H1 (cell line): ENCODE results near the gene COLEC12. TPM values are rescaled to one million over a fixed set of nuclear protein-coding genes. Genes with fewer than 3 reads are reported as not detected.

ENCODE experiments used
- CTCF ChIA-PET: fragments of 300-600 bp; sonication (Branson Sonifier 250); formaldehyde crosslinking; loops from one replicate; lab custom pipeline; 2021; ENCODE audit not compliant: partially characterized antibody; lab: Charles Lee
- POLR2A ChIA-PET: fragments of 300-600 bp; sonication (Branson Sonifier 250); formaldehyde crosslinking; loops from one replicate; lab custom pipeline; 2021; ENCODE audit warnings: inconsistent platforms; ENCODE audit not compliant: partially characterized antibody; lab: Charles Lee
- DNase-seq, 2 experiments: peaks; one replicate each; pipeline versions ENCODE4 v3.0.0 to v3.0.0-alpha.2; 2010 to 2022; ENCODE audit warnings: low spot score in 2 of 2, low read depth in 1 of 2, mixed read lengths in 1 of 2
- FAIRE-seq: peaks from 2 replicates; lab custom pipeline; 2011; peaks lifted over from hg19 to GRCh38; lab: Jason Lieb, UNC
- H2AFZ ChIP-seq: 2 replicates; pipeline ENCODE4 v1.8.1; 2012; ENCODE audit warnings: low read length, inconsistent platforms
- H2AK5ac ChIP-seq: 2 replicates; pipeline ENCODE4 v1.6.1; 2013; ENCODE audit warnings: low read depth, low read length
- H2BK120ac ChIP-seq: replicated peaks from 2 replicates; pipeline ENCODE3; 2013; ENCODE audit warnings: low read depth, low read length, inconsistent platforms
- H2BK12ac ChIP-seq: 2 replicates; pipeline ENCODE4 v1.6.1; 2013; ENCODE audit warnings: low read depth, low read length
- H2BK15ac ChIP-seq: 2 replicates; pipeline ENCODE4 v1.6.1; 2013; ENCODE audit warnings: low read length
- H2BK20ac ChIP-seq: 2 replicates; pipeline ENCODE4 v1.6.1; 2013; ENCODE audit warnings: low read length
- H2BK5ac ChIP-seq: 2 replicates; pipeline ENCODE4 v1.6.1; 2013; ENCODE audit warnings: low read depth, low read length
- H3K14ac ChIP-seq: 2 replicates; pipeline ENCODE4 v1.6.1; 2013; ENCODE audit warnings: inconsistent platforms; ENCODE audit not compliant: insufficient read length
- H3K18ac ChIP-seq: 2 replicates; pipeline ENCODE4 v1.6.1; 2013; ENCODE audit warnings: low read length; ENCODE audit errors: extremely low read depth
- H3K23ac ChIP-seq: 2 replicates; pipeline ENCODE4 v1.6.1; 2013; ENCODE audit warnings: inconsistent platforms; ENCODE audit not compliant: insufficient read length
- H3K23me2 ChIP-seq: 2 replicates; pipeline ENCODE4 v1.6.1; 2013; ENCODE audit warnings: low read depth, low read length
- H3K27ac ChIP-seq: 2 replicates; pipeline ENCODE4 v1.6.1; 2011; ENCODE audit warnings: low read depth, low read length, inconsistent platforms
- H3K27me3 ChIP-seq, 4 experiments: replicated peaks in 1 of 4; 1 replicate in 1 of 4; 2 replicates in 3 of 4; pipeline versions ENCODE4 v1.6.1 to v1.8.1; 2011 to 2013; ENCODE audit warnings: low read length in 3 of 4, mild to moderate bottlenecking in 3 of 4, inconsistent platforms in 2 of 4, mixed read lengths in 2 of 4, moderate library complexity in 1 of 4; ENCODE audit not compliant: control insufficient read depth in 3 of 4, insufficient read depth in 3 of 4; ENCODE audit errors: extremely low read depth in 1 of 4
- H3K36me3 ChIP-seq, 4 experiments: 2 replicates each; pipeline versions ENCODE4 v1.6.1 to v1.8.1; 2011 to 2013; ENCODE audit warnings: mild to moderate bottlenecking in 4 of 4, low read length in 3 of 4, moderate library complexity in 2 of 4, control low read depth in 1 of 4, inconsistent platforms in 1 of 4; ENCODE audit not compliant: insufficient read depth in 4 of 4, control insufficient read depth in 2 of 4
- H3K4ac ChIP-seq: replicated peaks from 2 replicates; pipeline ENCODE3; 2013; ENCODE audit warnings: low read length, low read depth, mixed read lengths, inconsistent platforms; ENCODE audit not compliant: insufficient read length
- H3K4me1 ChIP-seq, 4 experiments: replicated peaks in 1 of 4; 1 replicate in 1 of 4; 2 replicates in 3 of 4; pipeline versions ENCODE4 v1.6.1 to v1.8.1; 2011 to 2013; ENCODE audit warnings: low read length in 3 of 4, inconsistent platforms in 2 of 4, mixed read lengths in 1 of 4; ENCODE audit not compliant: insufficient read depth in 4 of 4, control insufficient read depth in 3 of 4
- H3K4me2 ChIP-seq, 2 experiments: 2 replicates each; pipeline versions ENCODE4 v1.6.1 to v1.8.1; 2011 to 2013; ENCODE audit warnings: low read depth in 2 of 2, low read length in 2 of 2, control low read depth in 1 of 2, inconsistent platforms in 1 of 2, mild to moderate bottlenecking in 1 of 2; ENCODE audit not compliant: insufficient read depth in 1 of 2
- H3K4me3 ChIP-seq, 4 experiments: fragments of 200-600, 300-600 bp in 1 of 4; sonication (generic), shearing (Covaris generic), sonication (Bioruptor Twin) in 1 of 4; 2 replicates each; pipeline versions ENCODE4 v1.5.1 to v1.8.1; 2011 to 2016; ENCODE audit warnings: low read length in 4 of 4, low read depth in 3 of 4, control low read depth in 2 of 4, inconsistent platforms in 2 of 4, mild to moderate bottlenecking in 2 of 4, mixed read lengths in 1 of 4, moderate library complexity in 1 of 4; ENCODE audit not compliant: insufficient read depth in 2 of 4; ENCODE audit errors: extremely low read depth in 1 of 4
- H3K56ac ChIP-seq: replicated peaks from 2 replicates; pipeline ENCODE3; 2013; ENCODE audit warnings: low read depth, mild to moderate bottlenecking, mixed read lengths, low read length, inconsistent platforms; ENCODE audit not compliant: insufficient read length
- H3K79me1 ChIP-seq: 2 replicates; pipeline ENCODE4 v1.6.1; 2013; ENCODE audit warnings: low read depth, low read length, control low read depth
- H3K79me2 ChIP-seq, 2 experiments: 2 replicates each; pipeline versions ENCODE4 v1.6.1 to v1.8.1; 2012 to 2013; ENCODE audit warnings: low read length in 2 of 2, mild to moderate bottlenecking in 2 of 2, inconsistent platforms in 1 of 2; ENCODE audit not compliant: insufficient read depth in 2 of 2, control insufficient read depth in 1 of 2
- H3K9ac ChIP-seq, 4 experiments: replicated peaks in 1 of 4; 1 replicate in 1 of 4; 2 replicates in 3 of 4; pipeline versions ENCODE4 v1.6.1 to v1.8.1; 2011 to 2013; ENCODE audit warnings: low read depth in 3 of 4, low read length in 3 of 4, control low read depth in 2 of 4, mild to moderate bottlenecking in 2 of 4, moderate library complexity in 2 of 4, inconsistent platforms in 1 of 4; ENCODE audit errors: extremely low read depth in 1 of 4
- H3K9me3 ChIP-seq, 2 experiments: 2 replicates each; pipeline versions ENCODE4 v1.6.1 to v1.8.1; 2012 to 2013; ENCODE audit warnings: mild to moderate bottlenecking in 2 of 2, moderate library complexity in 2 of 2, control low read depth in 1 of 2, inconsistent platforms in 1 of 2, low read depth in 1 of 2, low read length in 1 of 2, mixed read lengths in 1 of 2; ENCODE audit not compliant: insufficient read depth in 2 of 2
- H4K20me1 ChIP-seq, 2 experiments: replicated peaks in 1 of 2; 2 replicates each; pipeline versions ENCODE3 to v1.8.1; 2011 to 2013; ENCODE audit warnings: inconsistent platforms in 2 of 2, low read length in 2 of 2, mild to moderate bottlenecking in 1 of 2; ENCODE audit not compliant: insufficient read depth in 2 of 2, control insufficient read depth in 1 of 2
- H4K5ac ChIP-seq: 2 replicates; pipeline ENCODE4 v1.6.1; 2013; ENCODE audit warnings: low read length, low read depth, mixed read lengths, inconsistent platforms; ENCODE audit not compliant: insufficient read length
- H4K8ac ChIP-seq: 2 replicates; pipeline ENCODE4 v1.8.0; 2013; ENCODE audit warnings: mild to moderate bottlenecking, moderate library complexity, low read length, inconsistent platforms; ENCODE audit not compliant: insufficient read depth; ENCODE audit errors: extremely low read depth
- H4K91ac ChIP-seq: replicated peaks from 2 replicates; pipeline ENCODE3; 2013; ENCODE audit warnings: low read length, mixed read lengths, inconsistent platforms; ENCODE audit not compliant: insufficient read length
- ATF2 ChIP-seq: IDR thresholded peaks from 2 replicates; pipeline ENCODE4 v1.6.1; 2012; ENCODE audit warnings: low read length, inconsistent platforms
- CBX5 ChIP-seq: fragments of 300-800, 300-1000 bp; sonication (generic); IDR thresholded peaks from 2 replicates; pipeline ENCODE4 v1.7.1; 2016; ENCODE audit warnings: antibody characterized with exemption, low read length, low read depth
- EZH2 ChIP-seq: fragments of 200-600 bp; sonication (generic); IDR thresholded peaks from 2 replicates; pipeline ENCODE4 v1.7.1; 2012; ENCODE audit warnings: low read depth, mild to moderate bottlenecking, moderate library complexity, low read length, inconsistent platforms; ENCODE audit not compliant: severe bottlenecking
- GTF2F1 ChIP-seq: IDR thresholded peaks from 2 replicates; pipeline ENCODE4 v1.6.1; 2012; ENCODE audit warnings: low read depth, low read length, improper control_type of control experiment, borderline replicate concordance
- RFX5 ChIP-seq: IDR thresholded peaks from 2 replicates; pipeline ENCODE4 v1.6.1; 2011; ENCODE audit warnings: low read depth, low read length, improper control_type of control experiment, borderline replicate concordance
- WGBS, 2 experiments: shearing (Covaris generic) in 1 of 2; methylation state at CpG; one replicate each; pipeline versions ENCODE4 v1.1.6 to v1.1.7; 2013 to 2015; ENCODE audit warnings: low lambda C conversion rate in 2 of 2, mixed read lengths in 2 of 2, inconsistent platforms in 1 of 2, low coverage in 1 of 2, missing lambda C conversion rate in 1 of 2; ENCODE audit not compliant: insufficient replicate concordance in 2 of 2, insufficient coverage in 1 of 2, insufficient read length in 1 of 2; ENCODE audit errors: extremely low coverage in 1 of 2, missing lambda C conversion rate in 1 of 2; 5-methylcytosine and 5-hydroxymethylcytosine counted together
- polyA plus RNA-seq, 7 experiments: library from polyadenylated mRNA; depleted of rRNA in 3 of 7; stranded (reverse) in 5 of 7; unstranded in 2 of 7; fragments of >200 nt in 5 of 7; fragments of 200-250 nt in 2 of 7; gene quantifications; 1 replicate in 5 of 7; 2 replicates in 1 of 7; 4 replicates in 1 of 7; pipeline versions ENCODE4 v1.2.1 to v1.2.3, GENCODE V29; 2011 to 2013; ENCODE audit warnings: missing spikeins in 2 of 7, mixed read lengths in 2 of 7
- total RNA-seq: library from RNA; stranded (reverse); fragmentation: NEBNext Ultra II Directional; extraction: Animal tissue kit (Norgen Biotek cat#: 25700); gene quantifications from 2 replicates; pipeline ENCODE4 v1.2.1, GENCODE V29; 2021

The COLEC12 gene
- total and polyA plus RNA-seq, 2 of the 8 experiments (the other 6 are each of a cell fraction or from before 2014, with no cell fraction given), result 0.44 to 2.3 TPM

GRCh38 chr18:384897-385296 is 115.6 kb downstream of the COLEC12 start:
- POLR2A ChIA-PET, result no interaction called here
- Histone ChIP-seq H3K4me2 (no peak overlapping the region), H3K23me2 (no peaks in the 10 kb centered on the region), H4K8ac (no peak overlapping the region), H2BK15ac (no peak overlapping the region), H3K27me3 (no peaks in the 10 kb centered on the region), H3K79me1 (no peaks in the 10 kb centered on the region), H4K20me1 (no peaks in the 10 kb centered on the region), H3K4ac (no peak overlapping the region), H3K56ac (no peak overlapping the region), H2AK5ac (no peak overlapping the region), H2BK120ac (no peak overlapping the region), H3K36me3 (no peaks in the 10 kb centered on the region), H3K4me1 (peaks cover 0 to 3% (median under 1%) of the 10 kb centered on the region in 4 experiments; a peak in 1 of 7 replicates), H3K4me3 (no peak overlapping the region), H2BK12ac (no peak overlapping the region), H3K27ac (no peak overlapping the region), H2AFZ (no peak overlapping the region), H3K14ac (no peak overlapping the region), H2BK5ac (no peak overlapping the region), H3K9ac (no peak overlapping the region), H2BK20ac (no peak overlapping the region), H3K18ac (no peak overlapping the region), H3K23ac (no peak overlapping the region), H3K9me3 (no peaks in the 10 kb centered on the region), H3K79me2 (no peaks in the 10 kb centered on the region), H4K91ac (no peak overlapping the region), H4K5ac (no peak overlapping the region)
- DNase-seq (no peak), FAIRE-seq (no peak)
- 80% methylated on average over 2 of the region's 2 CpGs; no CpG with 5 or more reads in 1 of the 2 experiments for WGBS, 2 experiments
- CTCF ChIA-PET, result no interaction called here
- TF ChIP-seq CBX5 (no peak), ATF2 (no peak), GTF2F1 (no peak), RFX5 (no peak), EZH2 (no peak)
